Liver (tissue), 9 donors: ENCODE data around the gene TMC1. TPM values are rescaled to one million over a fixed set of nuclear protein-coding genes. Genes with fewer than 3 reads are reported as not detected.

Source experiments
- DNase-seq: peaks from one replicate; pipeline ENCODE4 v3.0.0-alpha.2; 2017; ENCODE audit warnings: low spot score
- H3K27ac ChIP-seq, 2 donors: one replicate each; pipeline ENCODE4 v1.7.0; 2013; ENCODE audit warnings: inconsistent platforms in 2 of 2, low read length in 2 of 2, control low read depth in 1 of 2, low read depth in 1 of 2, mild to moderate bottlenecking in 1 of 2
- H3K27me3 ChIP-seq, 4 donors: one replicate each; pipeline versions ENCODE4 v1.6.1 to v1.7.0; 2013; ENCODE audit warnings: low read length in 3 of 4, inconsistent platforms in 1 of 4, mild to moderate bottlenecking in 1 of 4, moderate library complexity in 1 of 4; ENCODE audit not compliant: control insufficient read depth in 4 of 4, insufficient read depth in 4 of 4
- H3K36me3 ChIP-seq, 4 donors: one replicate each; pipeline versions ENCODE4 v1.6.1 to v1.7.0; 2013; ENCODE audit warnings: low read length in 3 of 4, mild to moderate bottlenecking in 3 of 4, low read depth in 1 of 4, moderate library complexity in 1 of 4; ENCODE audit not compliant: control insufficient read depth in 4 of 4, insufficient read depth in 3 of 4
- H3K4me1 ChIP-seq, 4 donors: one replicate each; pipeline versions ENCODE4 v1.6.1 to v1.7.0; 2013; ENCODE audit warnings: low read length in 3 of 4, mild to moderate bottlenecking in 3 of 4, moderate library complexity in 1 of 4; ENCODE audit not compliant: control insufficient read depth in 4 of 4, insufficient read depth in 4 of 4
- H3K4me3 ChIP-seq, 3 donors: one replicate each; pipeline versions ENCODE4 v1.6.1 to v1.7.0; 2013; ENCODE audit warnings: low read length in 3 of 3, control low read depth in 1 of 3, low read depth in 1 of 3, mild to moderate bottlenecking in 1 of 3
- H3K9ac ChIP-seq, 2 donors: one replicate each; pipeline ENCODE4 v1.7.0; 2013; ENCODE audit warnings: low read length in 2 of 2, mild to moderate bottlenecking in 2 of 2, moderate library complexity in 2 of 2, control low read depth in 1 of 2, low read depth in 1 of 2
- H3K9me3 ChIP-seq, 4 donors: one replicate each; pipeline versions ENCODE4 v1.6.1 to v1.7.0; 2013; ENCODE audit warnings: low read length in 3 of 4; ENCODE audit not compliant: control insufficient read depth in 4 of 4
- EGR1 ChIP-seq, 2 donors: IDR thresholded peaks; 2 replicates each; pipeline ENCODE4 v1.6.1; 2016 to 2018; ENCODE audit warnings: antibody characterized with exemption in 2 of 2, low read depth in 2 of 2
- FOXA1 ChIP-seq: IDR thresholded peaks from 2 replicates; pipeline ENCODE4 v1.6.1; 2016; ENCODE audit warnings: antibody characterized with exemption
- GABPA ChIP-seq, 2 donors: IDR thresholded peaks in 1 of 2; conservative IDR thresholded peaks in 1 of 2; 2 replicates each; pipeline ENCODE4 v1.6.1; 2016; ENCODE audit warnings: antibody characterized with exemption in 2 of 2, mild to moderate bottlenecking in 1 of 2, moderate library complexity in 1 of 2
- HNF4A ChIP-seq, 2 donors: conservative IDR thresholded peaks; 2 replicates each; pipeline ENCODE4 v1.6.1; 2016; ENCODE audit warnings: antibody characterized with exemption in 2 of 2, mild to moderate bottlenecking in 2 of 2
- HNF4G ChIP-seq: IDR thresholded peaks from 2 replicates; pipeline ENCODE4 v1.6.1; 2016; ENCODE audit warnings: antibody characterized with exemption
- JUND ChIP-seq, 2 donors: IDR thresholded peaks; 2 replicates each; pipeline ENCODE4 v1.6.1; 2016; ENCODE audit warnings: antibody characterized with exemption in 2 of 2
- NR2F2 ChIP-seq: IDR thresholded peaks from 2 replicates; pipeline ENCODE4 v1.6.1; 2016; ENCODE audit warnings: antibody characterized with exemption
- RAD21 ChIP-seq, 2 donors: IDR thresholded peaks; 2 replicates each; pipeline ENCODE4 v1.6.1; 2016; ENCODE audit warnings: antibody characterized with exemption in 2 of 2, mild to moderate bottlenecking in 2 of 2
- RXRA ChIP-seq, 2 donors: IDR thresholded peaks; 2 replicates each; pipeline ENCODE4 v1.6.1; 2017 to 2018; ENCODE audit warnings: antibody characterized with exemption in 2 of 2, mild to moderate bottlenecking in 1 of 2
- TAF1 ChIP-seq: conservative IDR thresholded peaks from 2 replicates; pipeline ENCODE4 v1.6.1; 2016; ENCODE audit warnings: antibody characterized with exemption, mild to moderate bottlenecking
- YY1 ChIP-seq: IDR thresholded peaks from 2 replicates; pipeline ENCODE4 v1.6.1; 2016; ENCODE audit warnings: antibody characterized with exemption, mild to moderate bottlenecking
- WGBS: extraction: QIAGEN DNeasy Blood & Tissue Kit; methylation state at CpG from one replicate; pipeline ENCODE4 v1.1.7; 2013; 5-methylcytosine and 5-hydroxymethylcytosine counted together
- polyA plus RNA-seq, 2 donors: library from polyadenylated mRNA; stranded (reverse) in 1 of 2; unstranded in 1 of 2; fragments of 200-250 nt in 1 of 2; fragments of >200 nt in 1 of 2; fragmentation: Nextera tagmentation in 1 of 2; extraction: Ambion mirVana in 1 of 2; gene quantifications; one replicate each; pipeline versions ENCODE4 v1.2.1 to v1.2.3, GENCODE V29; 2013 to 2015
- total RNA-seq, 2 donors: library from RNA; depleted of rRNA; stranded (reverse); fragments of >200 nt; gene quantifications; one replicate each; pipeline ENCODE4 v1.2.3, GENCODE V29; 2014
- TF ChIP-seq, protein P1 (sequence below): IDR thresholded peaks from 2 replicates; pipeline ENCODE4 v1.6.1; 2016; ENCODE audit warnings: antibody characterized with exemption
- TF ChIP-seq, protein P2 (sequence below): IDR thresholded peaks from 2 replicates; pipeline ENCODE4 v1.6.1; 2016; ENCODE audit warnings: antibody characterized with exemption, mild to moderate bottlenecking
- TF ChIP-seq, protein P3 (sequence below): IDR thresholded peaks from 2 replicates; pipeline ENCODE4 v1.6.1; 2016; ENCODE audit warnings: antibody characterized with exemption
- donor health status: healthy.
- donor health status: healthy.
- donor health status: healthy.
- donor health status: healthy.
- donor health status: healthy.

The TMC1 gene
- total and polyA plus RNA-seq, 4 donors = 0.09 TPM; not detected in 3

DNA sequence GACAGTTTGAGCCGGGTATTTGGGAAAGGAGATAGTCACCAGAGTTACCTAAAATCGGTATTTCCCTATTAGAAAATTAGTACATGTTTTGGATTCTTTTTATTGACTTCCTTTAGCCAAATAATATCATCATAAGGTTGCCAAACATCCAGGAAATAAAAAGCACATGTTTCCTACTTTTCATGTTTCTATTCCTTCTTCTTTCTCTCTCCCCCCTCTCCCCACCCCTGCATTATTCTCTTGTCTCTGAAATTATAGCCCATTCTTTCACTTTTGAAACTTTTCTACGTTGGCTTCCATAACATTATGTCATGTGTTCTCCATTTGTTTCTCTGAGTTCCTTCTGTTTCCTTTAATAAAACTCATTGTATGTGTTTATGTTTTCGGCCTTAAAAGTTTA, 269.6 kb downstream of the TMC1 start:
- 86% methylated on average over 4 of the region's 4 CpGs for WGBS
- no peaks in the 10 kb centered on the region for H3K27me3 ChIP-seq
- no peak overlapping the region for H3K4me3 ChIP-seq
- no peak for TF ChIP-seq YY1
- TF ChIP-seq, protein P1, sequence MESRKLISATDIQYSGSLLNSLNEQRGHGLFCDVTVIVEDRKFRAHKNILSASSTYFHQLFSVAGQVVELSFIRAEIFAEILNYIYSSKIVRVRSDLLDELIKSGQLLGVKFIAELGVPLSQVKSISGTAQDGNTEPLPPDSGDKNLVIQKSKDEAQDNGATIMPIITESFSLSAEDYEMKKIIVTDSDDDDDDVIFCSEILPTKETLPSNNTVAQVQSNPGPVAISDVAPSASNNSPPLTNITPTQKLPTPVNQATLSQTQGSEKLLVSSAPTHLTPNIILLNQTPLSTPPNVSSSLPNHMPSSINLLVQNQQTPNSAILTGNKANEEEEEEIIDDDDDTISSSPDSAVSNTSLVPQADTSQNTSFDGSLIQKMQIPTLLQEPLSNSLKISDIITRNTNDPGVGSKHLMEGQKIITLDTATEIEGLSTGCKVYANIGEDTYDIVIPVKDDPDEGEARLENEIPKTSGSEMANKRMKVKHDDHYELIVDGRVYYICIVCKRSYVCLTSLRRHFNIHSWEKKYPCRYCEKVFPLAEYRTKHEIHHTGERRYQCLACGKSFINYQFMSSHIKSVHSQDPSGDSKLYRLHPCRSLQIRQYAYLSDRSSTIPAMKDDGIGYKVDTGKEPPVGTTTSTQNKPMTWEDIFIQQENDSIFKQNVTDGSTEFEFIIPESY = no peak
- TF ChIP-seq RXRA (IDR thresholded peaks at IDR 0.05) = no peak
- no peak for TF ChIP-seq HNF4G
- no peak for TF ChIP-seq GABPA (IDR thresholded peaks at IDR 0.05 in 1 of 2, conservative IDR thresholded peaks at IDR 0.05 in 1 of 2)
- TF ChIP-seq RAD21 (IDR thresholded peaks at IDR 0.05) = no peak
- TF ChIP-seq JUND (IDR thresholded peaks at IDR 0.05) = no peak
- TF ChIP-seq NR2F2 = no peak
- no peak for TF ChIP-seq HNF4A (conservative IDR thresholded peaks at IDR 0.05)
- TF ChIP-seq, protein P2, sequence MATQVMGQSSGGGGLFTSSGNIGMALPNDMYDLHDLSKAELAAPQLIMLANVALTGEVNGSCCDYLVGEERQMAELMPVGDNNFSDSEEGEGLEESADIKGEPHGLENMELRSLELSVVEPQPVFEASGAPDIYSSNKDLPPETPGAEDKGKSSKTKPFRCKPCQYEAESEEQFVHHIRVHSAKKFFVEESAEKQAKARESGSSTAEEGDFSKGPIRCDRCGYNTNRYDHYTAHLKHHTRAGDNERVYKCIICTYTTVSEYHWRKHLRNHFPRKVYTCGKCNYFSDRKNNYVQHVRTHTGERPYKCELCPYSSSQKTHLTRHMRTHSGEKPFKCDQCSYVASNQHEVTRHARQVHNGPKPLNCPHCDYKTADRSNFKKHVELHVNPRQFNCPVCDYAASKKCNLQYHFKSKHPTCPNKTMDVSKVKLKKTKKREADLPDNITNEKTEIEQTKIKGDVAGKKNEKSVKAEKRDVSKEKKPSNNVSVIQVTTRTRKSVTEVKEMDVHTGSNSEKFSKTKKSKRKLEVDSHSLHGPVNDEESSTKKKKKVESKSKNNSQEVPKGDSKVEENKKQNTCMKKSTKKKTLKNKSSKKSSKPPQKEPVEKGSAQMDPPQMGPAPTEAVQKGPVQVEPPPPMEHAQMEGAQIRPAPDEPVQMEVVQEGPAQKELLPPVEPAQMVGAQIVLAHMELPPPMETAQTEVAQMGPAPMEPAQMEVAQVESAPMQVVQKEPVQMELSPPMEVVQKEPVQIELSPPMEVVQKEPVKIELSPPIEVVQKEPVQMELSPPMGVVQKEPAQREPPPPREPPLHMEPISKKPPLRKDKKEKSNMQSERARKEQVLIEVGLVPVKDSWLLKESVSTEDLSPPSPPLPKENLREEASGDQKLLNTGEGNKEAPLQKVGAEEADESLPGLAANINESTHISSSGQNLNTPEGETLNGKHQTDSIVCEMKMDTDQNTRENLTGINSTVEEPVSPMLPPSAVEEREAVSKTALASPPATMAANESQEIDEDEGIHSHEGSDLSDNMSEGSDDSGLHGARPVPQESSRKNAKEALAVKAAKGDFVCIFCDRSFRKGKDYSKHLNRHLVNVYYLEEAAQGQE = no peak
- TF ChIP-seq EGR1 (IDR thresholded peaks at IDR 0.05; ENCODE audit: low read depth in 2 of 2) = no peak
- peaks cover 0 to 5% (median 0%) of the 10 kb centered on the region in 4 donors for H3K9me3 ChIP-seq
- H3K36me3 ChIP-seq = no peaks in the 10 kb centered on the region
- H3K4me1 ChIP-seq = no peaks in the 10 kb centered on the region
- H3K27ac ChIP-seq = no peak overlapping the region
- no peak for DNase-seq
- H3K9ac ChIP-seq = no peak overlapping the region

DNA sequence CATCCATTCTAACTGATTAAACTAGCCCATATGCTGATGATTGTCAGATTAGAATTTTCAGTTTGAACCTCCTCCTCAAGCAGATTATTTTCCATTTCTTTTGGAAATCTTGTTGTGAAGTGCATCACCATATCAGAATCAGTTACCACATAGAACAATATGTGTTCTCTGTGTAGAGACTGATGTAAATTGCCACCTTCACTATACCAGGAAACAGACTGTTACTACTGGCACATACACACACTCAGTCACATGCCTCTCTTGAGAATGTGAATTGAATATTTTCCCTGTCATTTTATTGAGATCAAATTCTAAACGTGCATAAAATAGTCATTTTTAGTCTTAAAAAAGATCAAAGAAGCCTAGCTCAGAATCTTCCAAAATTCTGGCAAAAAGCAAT, 270.0 kb downstream of the TMC1 start:
- H3K9ac ChIP-seq = no peak overlapping the region
- no peak for DNase-seq
- H3K4me1 ChIP-seq = no peaks in the 10 kb centered on the region
- TF ChIP-seq TAF1 = no peak
- no peak for TF ChIP-seq FOXA1
- TF ChIP-seq GABPA (IDR thresholded peaks at IDR 0.05 in 1 of 2, conservative IDR thresholded peaks at IDR 0.05 in 1 of 2) = no peak
- TF ChIP-seq JUND (IDR thresholded peaks at IDR 0.05) = no peak
- TF ChIP-seq YY1 = no peak
- no peak for TF ChIP-seq HNF4A (conservative IDR thresholded peaks at IDR 0.05)
- TF ChIP-seq, protein P3, sequence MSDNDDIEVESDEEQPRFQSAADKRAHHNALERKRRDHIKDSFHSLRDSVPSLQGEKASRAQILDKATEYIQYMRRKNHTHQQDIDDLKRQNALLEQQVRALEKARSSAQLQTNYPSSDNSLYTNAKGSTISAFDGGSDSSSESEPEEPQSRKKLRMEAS = no peak
- no peak for TF ChIP-seq RXRA (IDR thresholded peaks at IDR 0.05)
- H3K36me3 ChIP-seq = no peaks in the 10 kb centered on the region
- H3K4me3 ChIP-seq = no peak overlapping the region
- peaks cover 0 to 5% (median 2%) of the 10 kb centered on the region in 4 donors for H3K9me3 ChIP-seq
- 65% methylated on average over 1 of the region's 1 CpG for WGBS
- H3K27ac ChIP-seq = no peak overlapping the region
- no peaks in the 10 kb centered on the region for H3K27me3 ChIP-seq
